CD4-positive, alpha-beta T cell treated with Interleukin-12 subunit alpha and Interleukin-12 subunit beta, for 1 hour (primary cell): ENCODE measurements around the gene RUFY1.
A peak's percentile ranks its signal among the peaks of the same experiment; 100 is the strongest.

Experiments used
- DNase-seq: peaks from one replicate; pipeline ENCODE4 v3.0.0-alpha.2; 2020

RUFY1 gene

DNA sequence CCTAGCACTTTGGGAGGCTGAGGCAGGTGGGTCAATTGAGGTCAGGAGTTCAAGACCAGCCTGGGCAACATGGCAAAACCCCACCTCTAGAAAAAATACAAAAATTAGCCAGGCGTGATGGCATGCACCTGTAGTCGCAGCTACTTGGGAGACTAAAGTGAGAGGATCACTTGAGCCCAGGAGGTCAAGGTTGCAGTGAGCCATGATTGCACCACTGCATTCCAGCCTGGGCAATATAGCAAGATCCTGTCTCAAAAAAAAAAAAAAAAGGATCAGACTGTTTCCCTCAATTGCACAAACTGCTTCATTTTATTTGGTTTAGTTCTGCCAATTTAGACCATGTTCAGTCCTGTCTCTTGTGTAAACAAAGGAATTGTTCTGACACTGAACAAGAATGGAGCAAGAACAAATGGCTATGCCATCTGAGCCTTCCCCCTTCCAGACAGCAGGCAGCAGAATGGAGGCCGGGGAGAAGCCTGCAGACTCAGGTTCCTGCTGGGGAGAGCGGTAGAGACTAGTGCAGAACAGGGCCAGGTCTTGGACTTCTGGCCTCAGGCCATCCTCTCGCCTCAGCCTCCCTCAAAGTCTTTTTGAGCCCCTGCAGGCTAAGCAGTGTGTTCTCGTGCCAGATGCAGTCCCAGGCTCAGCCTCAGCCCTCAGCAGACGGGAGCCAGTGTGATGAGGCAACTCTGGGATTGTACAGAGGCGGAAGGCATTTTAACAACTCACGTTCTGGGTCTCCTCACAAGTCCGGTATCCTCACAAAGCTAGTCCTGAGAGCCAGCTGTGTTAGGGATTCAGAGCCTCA, 54.9 kb downstream of the RUFY1 start:
- no peak for DNase-seq

DNA sequence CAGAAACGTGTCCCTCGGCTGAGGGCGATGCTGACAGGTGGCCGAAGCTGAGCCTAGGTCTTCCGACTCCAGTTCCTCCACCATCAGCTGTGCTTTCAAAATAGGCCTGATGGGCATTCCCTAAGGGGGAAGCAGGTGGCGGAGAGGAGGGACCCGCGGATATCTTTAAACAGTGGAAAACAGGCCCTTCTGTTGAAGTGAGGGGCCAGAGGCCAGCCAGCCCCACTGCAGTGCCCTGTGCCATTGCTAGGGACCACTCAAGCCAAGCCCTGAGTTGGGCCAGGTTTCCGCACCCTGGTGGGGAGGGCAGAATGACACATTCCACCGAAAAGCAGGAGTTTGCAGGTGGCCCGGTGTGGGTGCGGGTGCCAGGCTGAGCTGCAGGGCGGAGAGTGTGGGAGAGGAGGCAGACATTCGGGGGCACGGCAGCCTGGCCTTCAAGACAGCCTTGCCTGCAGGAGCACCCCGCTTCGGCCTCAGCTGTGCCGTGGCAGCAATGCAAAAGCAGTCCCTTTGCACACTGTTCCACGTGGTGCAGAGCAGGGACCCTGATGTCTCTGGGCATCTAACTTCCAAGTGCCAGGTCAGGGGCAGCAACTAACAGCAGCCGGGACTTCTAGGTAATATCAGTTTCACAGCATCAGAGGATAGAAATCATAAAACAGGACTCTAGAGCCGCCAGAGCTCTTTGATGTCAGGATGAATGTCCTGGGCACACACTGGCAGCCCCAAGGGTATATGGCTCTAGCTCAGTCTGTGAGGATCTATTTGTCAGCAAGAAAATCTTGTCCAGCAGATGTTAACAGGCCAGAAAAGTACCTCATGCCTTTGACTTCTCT, 55.9 kb downstream of the RUFY1 start:
- DNase-seq, result no peak

DNA sequence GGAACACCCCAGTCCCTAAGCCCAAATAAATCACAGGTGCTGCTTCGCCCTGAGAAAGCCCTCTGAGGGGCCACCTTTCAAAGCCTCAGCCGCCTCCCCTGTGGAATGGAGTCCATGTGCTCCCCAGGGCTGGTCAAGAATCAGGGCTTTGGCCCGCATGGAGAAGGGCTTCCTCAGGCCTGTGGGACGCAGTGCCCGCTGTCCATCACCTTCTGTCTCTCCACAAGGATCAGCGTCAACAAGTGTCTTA, 56.5 kb downstream of the RUFY1 start:
- no peak for DNase-seq

DNA sequence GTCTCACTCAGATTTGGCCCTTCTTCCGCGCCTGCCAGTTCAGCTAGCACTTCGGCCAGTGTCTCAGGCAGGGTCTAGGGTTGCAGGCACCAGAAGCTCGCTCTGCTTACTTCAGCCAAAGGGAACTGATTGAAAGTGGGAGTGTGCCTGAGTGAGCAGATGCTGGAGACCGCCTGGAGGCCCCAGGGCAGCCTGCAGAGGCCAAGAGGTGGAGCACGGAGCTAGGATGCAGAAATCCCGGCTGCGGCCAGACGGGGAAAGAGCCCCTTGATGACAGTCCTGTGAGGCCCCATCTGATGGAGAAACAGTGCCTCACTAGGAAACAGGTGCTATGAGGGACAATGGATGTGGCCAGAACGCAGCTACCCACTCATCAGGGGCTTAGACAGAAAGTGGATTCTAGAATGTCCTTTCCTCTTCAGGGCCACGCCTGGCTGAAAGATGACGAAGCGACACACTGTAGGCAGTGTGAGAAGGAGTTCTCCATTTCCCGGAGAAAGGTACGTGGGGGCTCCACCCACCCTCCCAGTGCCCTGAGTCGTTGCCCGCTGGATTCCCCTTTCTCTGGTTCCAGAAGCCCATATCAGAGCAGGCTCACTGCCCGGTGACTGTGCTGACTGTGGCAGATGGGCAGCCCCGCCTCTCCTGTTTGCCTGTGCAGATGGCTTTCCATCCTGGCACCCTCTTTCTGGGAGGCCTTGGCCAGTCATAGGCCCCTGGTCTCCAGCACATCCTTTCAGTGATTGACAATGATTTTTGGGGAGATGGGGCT, 57.0 kb downstream of the RUFY1 start:
- DNase-seq, result no peak

DNA sequence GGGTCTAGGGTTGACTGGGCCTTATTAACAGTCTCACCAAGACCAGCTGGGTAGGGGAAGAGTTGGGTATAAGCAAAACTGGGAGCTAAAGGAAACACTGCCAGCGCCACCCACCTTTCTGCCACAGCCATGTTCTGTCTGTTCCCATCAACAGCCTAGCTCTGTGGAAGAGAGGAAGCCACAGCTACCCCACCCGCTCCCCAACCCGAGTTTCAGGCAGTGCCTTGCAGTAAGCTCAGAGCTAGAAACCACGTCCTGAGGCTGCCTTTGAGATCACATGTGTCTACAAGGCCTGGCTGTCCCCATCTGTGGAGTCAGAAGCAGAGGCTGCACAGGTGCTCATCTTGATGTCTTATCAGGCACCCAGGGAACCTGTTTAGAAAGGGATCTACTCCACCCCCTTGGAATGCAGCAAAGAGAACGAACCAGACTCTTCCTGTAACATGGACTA, 57.8 kb downstream of the RUFY1 start:
- DNase-seq, result peak; percentile 61

DNA sequence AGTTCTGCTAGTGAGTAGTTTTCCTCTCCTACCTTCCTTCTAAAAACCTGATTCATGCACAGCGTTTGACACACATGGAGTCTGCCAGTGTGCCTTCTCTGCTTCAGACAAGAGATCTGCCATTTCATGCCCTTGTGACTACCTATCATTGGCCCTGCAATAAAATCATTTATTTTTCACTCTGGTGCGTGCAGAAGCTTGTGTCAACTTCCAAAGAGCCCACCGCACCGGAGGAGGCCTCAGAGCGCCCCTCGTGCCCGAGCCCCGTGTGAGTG, 59.4 kb downstream of the RUFY1 start:
- DNase-seq, result no peak

DNA sequence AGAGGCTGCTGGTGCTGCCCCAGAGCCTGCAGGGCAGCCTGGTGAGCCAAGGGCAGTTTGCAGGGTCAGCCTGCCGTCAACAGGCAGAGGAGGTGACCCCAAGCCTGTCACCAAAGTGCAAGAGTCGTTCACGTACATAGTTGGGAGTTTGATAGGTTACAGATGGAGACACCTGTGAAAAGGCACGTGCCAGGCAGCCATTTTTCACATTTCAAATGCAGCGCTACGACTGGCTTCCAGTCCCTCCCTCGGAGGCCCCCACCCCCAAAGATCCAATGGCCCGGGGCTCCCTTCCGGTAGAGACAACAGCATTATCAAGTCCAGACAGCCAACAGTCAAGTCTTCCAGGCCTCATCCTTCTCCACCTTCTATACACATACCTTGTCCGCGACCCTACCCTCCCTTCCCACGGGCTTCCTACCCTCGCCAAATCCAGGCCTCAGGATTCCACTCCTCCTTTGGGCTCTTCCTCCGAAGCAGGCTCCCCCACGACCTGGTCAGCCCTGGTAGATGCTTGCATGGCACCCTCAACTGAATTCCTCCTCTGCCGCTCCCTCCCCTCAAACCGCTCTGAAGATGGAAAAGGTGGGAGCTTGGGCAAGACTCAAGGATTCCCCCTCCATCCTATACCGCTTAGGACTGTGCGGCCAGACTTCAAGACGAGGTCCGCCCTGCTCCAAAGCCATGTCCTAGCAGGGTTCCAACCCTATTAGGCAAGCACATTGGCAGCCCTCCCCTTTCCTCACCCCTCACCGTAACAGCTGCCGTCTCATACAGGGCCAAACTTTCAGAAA, 60.0 kb downstream of the RUFY1 start:
- no peak for DNase-seq

DNA sequence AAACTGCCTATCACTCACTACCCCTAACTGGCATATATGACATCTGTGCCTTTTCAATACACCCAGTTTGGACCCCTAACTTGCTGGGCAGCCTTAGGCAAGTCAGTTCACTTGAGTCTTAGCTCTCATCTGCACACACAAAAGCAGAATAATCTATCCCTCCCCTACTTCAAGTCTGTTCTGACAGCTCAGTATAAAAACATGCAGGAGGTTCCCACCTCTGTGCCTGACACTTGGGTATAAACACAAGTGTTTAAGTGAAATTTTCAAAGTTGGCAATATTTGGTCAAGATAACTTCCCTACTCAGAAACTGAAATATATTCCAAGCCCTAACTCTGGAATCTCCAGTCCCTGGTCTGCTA, 60.5 kb downstream of the RUFY1 start:
- no peak for DNase-seq

DNA sequence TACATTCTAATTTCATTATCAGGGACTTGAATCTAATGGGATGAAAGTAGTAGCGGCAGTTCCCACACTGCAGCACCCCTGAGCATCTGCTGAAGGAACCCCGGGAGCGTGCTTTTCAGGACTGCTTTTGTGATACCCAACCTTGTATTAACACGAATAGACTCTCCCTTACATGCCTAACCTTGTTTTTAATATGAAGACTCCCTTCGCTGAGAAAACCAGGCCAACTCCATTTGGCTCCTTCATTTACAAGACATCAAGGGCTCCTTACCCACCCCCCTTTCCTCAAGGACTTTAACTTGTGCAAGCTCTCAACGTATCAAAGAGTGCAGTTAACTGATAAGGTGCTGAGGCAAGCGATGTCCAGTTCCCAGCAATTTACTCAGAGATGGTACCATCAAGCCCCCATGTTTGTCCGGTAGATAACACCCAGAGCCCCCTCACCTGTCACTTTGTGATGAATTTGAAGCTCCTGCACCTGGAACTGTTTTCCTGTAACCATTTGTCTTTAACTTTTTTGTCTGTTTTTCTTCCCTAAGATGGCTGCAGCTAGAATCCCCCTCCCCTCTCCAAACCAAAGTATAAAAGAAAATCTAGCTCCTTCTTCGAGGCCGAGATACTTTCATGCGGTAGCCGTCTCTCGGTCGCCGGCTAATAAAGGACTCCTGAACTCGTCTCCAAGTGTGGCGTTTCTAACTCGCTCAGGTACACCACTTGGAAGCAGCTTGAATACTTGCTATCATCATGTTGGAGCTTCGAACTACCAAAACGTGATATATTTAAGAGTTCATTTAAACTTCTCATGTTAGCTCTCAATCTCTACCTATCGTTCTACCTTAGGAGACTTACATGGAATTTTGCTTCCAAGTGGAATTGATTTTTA, 62.5 kb downstream of the RUFY1 start:
- no peak for DNase-seq

DNA sequence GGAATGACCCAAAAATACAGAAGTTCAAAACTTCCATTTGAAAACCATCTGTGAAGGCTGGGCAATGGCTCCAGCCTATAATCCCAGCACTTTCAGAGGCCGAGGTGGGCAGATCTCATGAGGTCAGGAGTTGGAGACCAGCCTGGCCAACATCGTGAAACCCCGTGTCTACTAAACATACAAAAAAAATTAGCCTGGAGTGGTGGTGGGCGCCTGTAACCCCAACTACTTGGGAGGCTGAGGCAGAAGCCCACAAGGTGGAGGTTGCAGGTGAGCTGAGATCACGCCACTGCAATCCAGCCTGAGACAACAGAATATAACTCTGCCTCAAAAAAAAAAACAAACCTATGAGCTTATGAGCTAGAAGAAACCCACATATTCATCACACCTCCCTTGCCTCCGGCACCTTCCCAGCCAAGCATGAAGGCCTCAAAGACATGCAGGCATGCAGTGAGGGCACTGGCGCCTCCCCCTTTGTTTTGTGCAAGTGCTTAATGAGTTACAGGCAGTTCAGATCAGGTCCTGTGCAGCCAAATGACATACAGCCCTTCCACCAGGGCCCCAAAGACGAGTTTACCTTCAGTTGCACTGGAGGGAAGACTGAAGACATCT, 63.2 kb downstream of the RUFY1 start:
- no peak for DNase-seq

DNA sequence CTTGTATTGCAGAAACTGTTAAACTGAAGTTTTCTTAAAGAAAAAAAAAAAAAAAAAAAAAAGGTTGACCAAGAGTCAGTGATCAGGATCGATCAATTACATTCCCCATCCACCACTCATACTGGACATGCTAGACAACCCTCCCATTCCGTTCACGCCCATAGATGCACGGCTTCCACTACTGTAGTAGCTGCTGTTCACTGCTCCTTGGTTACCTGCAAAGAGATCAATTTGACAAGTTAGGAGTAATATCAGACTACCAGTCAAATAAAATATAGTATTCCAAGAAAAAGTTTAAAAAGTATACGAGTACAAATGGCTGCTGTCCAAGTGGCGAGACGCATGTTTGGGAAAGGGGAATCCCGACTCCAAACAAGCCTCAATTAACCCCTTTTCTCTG, 64.4 kb downstream of the RUFY1 start:
- DNase-seq, result no peak

DNA sequence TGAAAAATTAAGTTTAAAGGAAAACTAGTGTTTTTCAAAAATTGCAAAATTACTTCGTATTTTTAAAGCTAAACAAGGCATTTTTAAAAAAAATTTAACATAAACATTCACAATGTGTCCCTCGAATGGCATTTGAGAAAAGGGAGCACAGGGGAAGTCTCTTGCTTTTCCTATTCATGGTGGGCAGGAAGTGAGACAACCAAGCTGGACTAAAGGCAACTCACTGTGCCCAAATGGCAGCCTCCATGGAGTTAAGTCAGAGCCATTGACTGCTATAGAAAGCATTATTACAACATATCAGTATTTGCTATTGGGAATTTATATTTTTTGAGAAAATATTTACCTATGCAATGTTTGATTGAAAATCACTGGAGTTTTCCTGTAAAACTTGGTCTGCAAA, 64.8 kb downstream of the RUFY1 start:
- no peak for DNase-seq

DNA sequence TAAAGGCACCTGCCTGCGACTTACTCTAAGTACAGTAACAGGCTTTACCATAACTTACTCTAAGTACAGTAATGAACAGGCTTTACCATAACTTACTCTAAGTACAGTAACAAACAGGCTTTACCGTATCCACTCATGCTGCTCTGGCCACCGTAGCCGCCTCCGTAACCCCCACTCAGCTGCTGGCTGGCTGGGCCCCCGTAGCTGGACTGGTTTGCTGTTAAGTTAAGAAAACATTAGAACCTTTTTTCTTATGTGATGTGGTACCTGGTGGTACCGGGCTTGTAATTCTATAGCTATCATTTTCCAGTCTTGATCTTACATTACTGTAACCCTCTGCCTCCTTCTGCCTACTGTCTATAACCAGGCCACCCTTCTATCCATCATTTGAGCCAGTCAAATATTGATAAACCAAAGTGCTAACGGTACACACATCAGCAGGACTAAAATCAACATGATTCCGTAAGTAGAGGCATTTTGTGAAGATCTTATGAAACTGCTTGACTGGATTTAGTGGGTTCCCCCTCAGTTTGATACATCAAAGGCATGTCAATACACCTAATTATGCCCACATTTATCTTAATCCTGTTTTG, 65.7 kb downstream of the RUFY1 start:
- DNase-seq, result no peak

DNA sequence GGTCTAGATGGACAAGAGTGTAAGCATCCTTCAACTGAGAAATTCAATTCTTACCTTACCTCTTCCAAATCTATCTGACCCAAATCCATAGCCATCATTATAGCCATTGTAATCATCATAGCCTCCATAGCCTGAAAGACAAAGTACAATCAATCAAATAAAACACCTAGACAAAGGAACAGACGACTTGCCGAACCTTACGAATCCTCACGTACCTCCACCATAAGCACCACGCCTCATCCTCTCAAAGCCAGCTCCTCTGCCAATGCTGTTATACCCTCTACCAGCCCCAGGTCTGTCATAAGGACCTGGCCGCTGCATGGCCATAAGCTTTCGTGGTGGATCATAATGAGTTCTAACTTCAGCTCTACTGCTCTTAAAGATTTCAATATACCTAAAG, 67.6 kb downstream of the RUFY1 start:
- no peak for DNase-seq

DNA sequence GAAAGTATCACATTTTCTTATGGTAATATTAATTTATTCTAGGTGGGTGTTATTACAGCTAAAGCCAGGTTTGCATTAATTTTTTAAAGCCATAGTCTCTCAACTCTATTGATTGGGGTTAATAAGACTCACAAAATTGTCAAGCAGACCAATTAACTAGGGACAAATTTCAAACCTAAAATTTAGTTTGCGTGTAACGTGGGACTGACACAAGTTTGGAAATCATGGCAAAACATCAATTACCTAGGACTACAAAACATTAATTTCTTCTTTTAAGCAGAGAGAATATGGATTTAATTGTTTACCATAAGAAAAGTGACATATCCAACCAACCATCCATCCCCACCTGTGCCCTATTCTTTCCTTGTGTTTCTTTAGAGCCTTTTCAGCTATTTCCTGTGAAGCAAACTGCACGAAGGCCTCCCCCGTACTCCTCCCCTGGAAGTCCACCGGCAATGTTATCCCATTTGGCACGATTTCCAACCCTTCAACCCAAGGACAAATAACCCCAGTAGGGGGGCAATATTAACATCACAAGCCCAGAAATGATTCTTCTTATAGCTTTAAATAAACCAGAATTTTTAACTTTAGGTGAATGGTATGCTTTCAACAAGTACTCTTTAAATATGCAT, 68.7 kb downstream of the RUFY1 start:
- no peak for DNase-seq

DNA sequence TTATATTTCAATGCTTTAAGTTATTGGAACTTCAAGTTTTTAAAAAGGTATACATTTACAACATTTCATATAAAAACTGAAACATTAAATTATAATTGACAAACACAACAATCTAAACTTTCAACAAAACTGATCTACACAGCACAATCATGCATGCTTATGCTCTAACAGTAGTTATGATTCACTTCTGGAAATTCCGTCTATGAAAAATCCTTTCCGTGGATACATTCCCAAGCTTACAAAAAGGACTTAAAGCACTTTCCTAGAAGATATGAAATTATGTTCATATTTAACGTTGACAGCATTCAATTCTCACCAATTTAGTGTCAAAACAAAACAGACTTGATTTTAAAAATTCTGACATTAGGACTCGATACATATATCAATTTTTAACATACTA, 69.4 kb downstream of the RUFY1 start:
- no peak for DNase-seq

DNA sequence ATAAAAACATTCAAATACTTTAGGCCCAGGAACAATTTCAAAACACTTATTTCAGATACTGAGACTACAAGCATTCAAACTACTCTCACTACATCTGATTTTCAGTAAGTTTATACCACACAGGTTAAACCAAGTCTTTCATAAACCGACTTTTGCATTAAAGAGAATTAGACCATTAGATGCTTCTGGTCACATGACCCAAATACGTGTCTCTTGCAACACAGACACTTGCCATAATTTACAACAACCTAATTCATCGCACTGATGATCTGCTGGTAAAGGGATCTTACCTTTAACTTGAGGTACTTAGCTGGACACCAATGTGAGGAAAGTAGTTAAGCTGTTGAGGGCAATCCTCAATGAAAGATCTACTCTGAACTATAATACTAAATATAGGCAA, 69.9 kb downstream of the RUFY1 start:
- DNase-seq, result no peak

DNA sequence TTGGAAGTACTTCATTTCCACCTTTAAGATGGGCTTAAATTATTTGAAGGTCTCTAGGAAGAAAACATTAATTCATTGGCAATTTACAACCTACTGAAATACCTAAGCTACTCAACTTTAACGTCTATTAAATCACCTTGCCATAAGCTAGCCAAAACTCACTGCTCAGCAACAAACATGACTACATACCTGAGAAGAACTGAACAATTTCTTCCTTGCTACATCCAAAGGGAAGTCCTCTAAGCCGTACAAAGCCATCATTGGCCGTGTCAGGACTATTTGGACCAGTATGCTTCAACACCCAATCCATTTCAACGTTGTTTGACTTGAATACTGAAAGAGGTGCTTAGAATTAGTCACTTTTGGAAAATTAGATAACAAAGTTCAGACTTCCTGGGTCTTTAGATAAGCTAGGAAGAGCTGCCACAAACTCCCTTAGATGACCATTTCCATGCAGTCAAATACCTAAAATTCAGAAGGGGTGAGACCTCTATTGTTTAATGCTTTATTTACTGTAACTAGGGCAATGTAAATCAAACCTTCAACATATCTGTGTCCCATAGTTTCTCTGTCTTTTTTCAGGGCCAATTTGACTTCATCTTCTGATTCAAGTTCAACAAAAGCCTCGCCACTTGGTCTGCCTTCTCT, 70.5 kb downstream of the RUFY1 start:
- DNase-seq, result no peak

DNA sequence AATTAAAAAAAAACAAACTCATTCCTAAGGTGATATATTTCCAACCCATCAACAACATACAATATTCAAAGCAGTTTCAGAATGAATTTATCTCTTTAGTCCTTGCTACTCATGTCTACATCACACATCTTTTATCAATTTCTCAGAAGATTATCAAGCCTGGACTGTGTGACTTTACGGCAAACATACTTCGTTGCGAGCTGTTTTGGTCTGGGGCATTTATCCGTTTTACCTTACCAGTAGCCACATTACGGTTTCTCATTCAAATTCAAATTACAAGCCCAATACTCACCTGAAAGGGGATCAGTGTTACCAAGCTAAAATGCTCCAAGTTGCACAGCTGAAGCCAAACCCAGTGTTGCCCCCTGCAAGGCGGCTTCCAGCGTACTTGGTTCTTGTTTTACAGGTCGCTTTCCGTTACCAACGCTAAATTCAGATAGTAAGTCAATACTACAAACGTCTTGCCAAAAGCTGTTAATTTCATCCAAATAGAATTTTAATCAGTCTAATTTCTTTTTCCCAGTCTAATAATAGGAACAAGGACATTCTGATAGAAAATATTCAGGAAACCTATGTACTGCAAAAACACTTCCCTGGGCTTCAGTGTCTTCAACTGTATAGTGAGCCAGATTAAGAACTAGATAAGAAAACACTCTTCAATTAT, 71.3 kb downstream of the RUFY1 start:
- DNase-seq, result no peak
